ENCODE results near the gene HACD1.

The HACD1 gene

GRCh38 chr10:17624996-17625395 lies 7.8 kb upstream of the HACD1 start:
- no peak overlapping the region for H3K4me3 ChIP-seq (ENCODE audit: low read depth, low read length)
- no peak for DNase-seq (ENCODE audit: low read depth)
- no peak for TF ChIP-seq CTCF (IDR thresholded peaks at IDR 0.05; ENCODE audit: insufficient read depth, low read depth, low read length, missing control alignments)

DNA sequence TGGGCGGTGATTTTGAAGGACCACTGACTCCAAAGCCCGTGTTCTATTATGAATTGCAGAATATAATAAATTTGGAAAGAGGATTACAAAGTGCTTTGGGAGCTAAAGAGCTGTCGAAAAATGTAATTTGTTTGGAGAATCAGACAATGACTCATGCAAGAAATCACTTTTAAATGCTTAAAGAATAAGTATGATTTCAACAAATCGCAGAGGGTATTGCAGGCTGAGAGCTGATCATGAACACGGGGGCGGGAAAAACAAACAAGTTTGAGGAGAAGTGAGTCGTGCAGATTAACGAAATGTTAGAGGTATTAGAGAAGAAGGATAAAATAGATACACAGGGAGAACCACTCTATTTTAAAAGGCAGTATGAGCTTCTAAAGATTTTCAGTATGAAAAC lies 4.9 kb upstream of the HACD1 start:
- no peak for DNase-seq (ENCODE audit: low read depth)
- no peak overlapping the region for H3K4me3 ChIP-seq (ENCODE audit: low read depth, low read length)
- TF ChIP-seq CTCF (IDR thresholded peaks at IDR 0.05; ENCODE audit: insufficient read depth, low read depth, low read length, missing control alignments) = no peak

DNA sequence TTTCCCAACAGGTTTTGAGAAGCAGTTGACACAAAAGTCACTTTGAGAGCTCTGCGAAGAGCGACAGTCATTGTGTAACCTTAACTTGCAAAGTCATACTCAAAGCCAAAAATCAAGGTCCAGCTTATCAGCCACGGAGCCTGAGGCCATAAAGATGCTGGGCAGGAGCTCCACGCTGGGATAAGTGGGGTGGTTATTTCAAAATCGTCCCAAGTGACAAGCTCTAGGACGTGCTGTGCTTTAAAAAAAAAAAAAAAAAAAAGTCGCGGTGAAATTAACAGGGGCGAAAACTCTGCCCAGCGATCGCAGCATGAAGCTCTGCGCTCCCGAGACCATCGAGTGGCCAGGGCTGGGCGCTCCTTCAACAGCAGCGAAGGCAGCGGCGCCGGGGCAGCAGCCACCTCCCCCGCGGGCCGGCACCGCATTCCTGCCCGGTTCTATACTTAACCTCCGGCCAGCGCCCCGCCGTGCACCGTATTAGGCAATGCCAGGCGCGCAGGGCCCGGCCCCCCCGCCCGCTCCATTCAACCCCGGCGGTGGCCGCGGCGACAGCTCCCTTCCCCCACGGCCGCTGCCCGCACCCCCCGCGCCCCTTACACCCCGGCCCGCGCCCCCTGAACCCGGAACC lies 657 bp downstream of the HACD1 start:
- TF ChIP-seq CTCF (IDR thresholded peaks at IDR 0.05; ENCODE audit: insufficient read depth, low read depth, low read length, missing control alignments) = no peak
- DNase-seq (ENCODE audit: low read depth) = peak; percentile 29
- peak overlapping the region; percentile 52 for H3K4me3 ChIP-seq (ENCODE audit: low read depth, low read length)

GRCh38 chr10:17609523-17610079 lies 7.6 kb downstream of the HACD1 start:
- H3K4me3 ChIP-seq (ENCODE audit: low read depth, low read length) = no peak overlapping the region
- no peak for DNase-seq (ENCODE audit: low read depth)
- no peak for TF ChIP-seq CTCF (IDR thresholded peaks at IDR 0.05; ENCODE audit: insufficient read depth, low read depth, low read length, missing control alignments)

GRCh38 chr10:17607603-17608332 lies 9.4 kb downstream of the HACD1 start:
- DNase-seq (ENCODE audit: low read depth) = peak; percentile 58
- peak; percentile 76 for TF ChIP-seq CTCF (IDR thresholded peaks at IDR 0.05; ENCODE audit: insufficient read depth, low read depth, low read length, missing control alignments)
- H3K4me3 ChIP-seq (ENCODE audit: low read depth, low read length) = no peak overlapping the region

- no peak for TF ChIP-seq CTCF (IDR thresholded peaks at IDR 0.05; ENCODE audit: insufficient read depth, low read depth, low read length, missing control alignments)
- H3K4me3 ChIP-seq (ENCODE audit: low read depth, low read length) = no peak overlapping the region
- no peak for DNase-seq (ENCODE audit: low read depth)
Measured at GRCh38 chr10:17607060-17607459, 10.1 kb downstream of the HACD1 start.

Measured in GM12865 (cell line).